Fibroblast of lung (primary cell): ENCODE measurements around the gene SCRN2. TPM values are rescaled to one million over a fixed set of nuclear protein-coding genes. Genes with fewer than 3 reads are reported as not detected.

ENCODE experiments used
- DNase-seq, 2 donors: peaks; one replicate each; pipeline versions ENCODE4 v3.0.0 to v3.0.0-alpha.2; 2010; ENCODE audit warnings: low read depth in 2 of 2
- H2AFZ ChIP-seq: 2 replicates; pipeline ENCODE4 v1.5.1; 2012; ENCODE audit warnings: low read length, control low read depth, inconsistent platforms
- H3K27ac ChIP-seq: 2 replicates; pipeline ENCODE4 v1.5.1; 2011; ENCODE audit warnings: low read length, control low read depth; ENCODE audit not compliant: insufficient read depth
- H3K27me3 ChIP-seq: 2 replicates; pipeline ENCODE4 v1.5.1; 2011; ENCODE audit warnings: mild to moderate bottlenecking, low read length; ENCODE audit not compliant: control insufficient read depth, insufficient read depth
- H3K36me3 ChIP-seq: 2 replicates; pipeline ENCODE4 v1.5.1; 2011; ENCODE audit warnings: low read length; ENCODE audit not compliant: control insufficient read depth, insufficient read depth
- H3K4me1 ChIP-seq: 2 replicates; pipeline ENCODE4 v1.5.1; 2011; ENCODE audit warnings: low read length; ENCODE audit not compliant: control insufficient read depth, insufficient read depth; ENCODE audit errors: extremely low read depth
- H3K4me2 ChIP-seq: 2 replicates; pipeline ENCODE4 v1.5.1; 2011; ENCODE audit warnings: low read length, control low read depth; ENCODE audit not compliant: insufficient read depth; ENCODE audit errors: extremely low read depth
- H3K4me3 ChIP-seq, 4 experiments: fragments of 200-600 bp in 1 of 4; sonication (generic) in 1 of 4; replicated peaks in 1 of 4; 2 replicates each; pipeline ENCODE4 v1.5.1; 2011 to 2016; ENCODE audit warnings: low read length in 4 of 4, low read depth in 3 of 4, mild to moderate bottlenecking in 3 of 4, control low read depth in 2 of 4, inconsistent platforms in 1 of 4, mixed read lengths in 1 of 4; ENCODE audit not compliant: insufficient read depth in 1 of 4; ENCODE audit errors: control extremely low read depth in 1 of 4
- H3K79me2 ChIP-seq: 2 replicates; pipeline ENCODE4 v1.5.1; 2012; ENCODE audit warnings: mild to moderate bottlenecking, low read length, inconsistent platforms; ENCODE audit not compliant: control insufficient read depth, insufficient read depth
- H3K9ac ChIP-seq: 2 replicates; pipeline ENCODE4 v1.5.1; 2011; ENCODE audit warnings: mild to moderate bottlenecking, low read length, control low read depth; ENCODE audit not compliant: insufficient read depth
- H3K9me3 ChIP-seq: 2 replicates; pipeline ENCODE4 v1.5.1; 2012; ENCODE audit warnings: low read depth, low read length; ENCODE audit not compliant: control insufficient read depth, insufficient read depth
- H4K20me1 ChIP-seq: 2 replicates; pipeline ENCODE4 v1.5.1; 2011; ENCODE audit warnings: low read length; ENCODE audit not compliant: control insufficient read depth, insufficient read depth; ENCODE audit errors: extremely low read depth
- EZH2 ChIP-seq: IDR thresholded peaks from 2 replicates; pipeline ENCODE4 v1.5.1; 2012; ENCODE audit warnings: low read length, control low read depth, mild to moderate bottlenecking; ENCODE audit errors: missing control alignments
- polyA plus RNA-seq, 2 donors: library from polyadenylated mRNA; depleted of rRNA in 1 of 2; stranded (reverse) in 1 of 2; unstranded in 1 of 2; fragments of >200 nt; gene quantifications; 2 replicates each; pipeline ENCODE4 v1.2.1, GENCODE V29; 2011 to 2012; ENCODE audit warnings: missing spikeins in 1 of 2
- total RNA-seq: library from RNA; depleted of rRNA; stranded (reverse); fragments of >200 nt; gene quantifications from 2 replicates; pipeline ENCODE4 v1.2.1, GENCODE V29; 2014
- TF ChIP-seq, protein P1 (sequence below), 2 donors: IDR thresholded peaks in 1 of 2; conservative IDR thresholded peaks in 1 of 2; 1 replicate in 1 of 2; 2 replicates in 1 of 2; pipeline ENCODE4 v1.5.1; 2011 to 2012; ENCODE audit warnings: low read length in 2 of 2, control low read depth in 1 of 2, inconsistent platforms in 1 of 2, low read depth in 1 of 2, mild to moderate bottlenecking in 1 of 2

The SCRN2 gene
- total and polyA plus RNA-seq, 2 donors (not counting 1 experiment from before 2014, with no cell fraction given): 10.6 to 40.8 TPM

DNA sequence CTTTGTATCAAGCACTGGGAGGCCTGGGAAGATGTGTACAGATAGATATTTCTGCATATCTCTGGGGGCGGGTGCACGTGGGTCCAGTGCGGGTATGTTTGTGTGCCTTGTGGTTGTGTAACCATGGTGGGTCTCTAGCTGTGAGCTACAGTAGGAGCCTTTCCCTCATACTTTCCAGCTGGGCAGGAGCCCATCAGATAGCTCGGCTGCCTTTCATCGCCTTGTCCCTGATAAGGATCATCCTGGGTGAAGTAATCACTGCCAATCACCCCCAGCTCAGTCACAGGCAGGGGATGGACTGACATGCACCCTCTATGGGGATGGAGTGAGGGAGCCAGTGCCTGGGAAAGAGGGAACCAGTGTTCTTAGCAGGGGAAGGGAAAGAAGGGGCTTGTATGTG, 3.2 kb upstream of the SCRN2 start:
- Histone ChIP-seq H3K27ac (no peak overlapping the region), H3K27me3 (peaks cover 39% of the 10 kb centered on the region), H3K4me3 (no peak overlapping the region), H3K9ac (no peak overlapping the region), H3K36me3 (no peaks in the 10 kb centered on the region), H3K4me1 (peaks cover 7% of the 10 kb centered on the region), H2AFZ (no peak overlapping the region), H3K9me3 (no peaks in the 10 kb centered on the region), H3K4me2 (no peak overlapping the region), H3K79me2 (no peaks in the 10 kb centered on the region), H4K20me1 (no peaks in the 10 kb centered on the region)
- peak in 1 of 2 donors; percentile 63 for DNase-seq
- TF ChIP-seq, protein P1, sequence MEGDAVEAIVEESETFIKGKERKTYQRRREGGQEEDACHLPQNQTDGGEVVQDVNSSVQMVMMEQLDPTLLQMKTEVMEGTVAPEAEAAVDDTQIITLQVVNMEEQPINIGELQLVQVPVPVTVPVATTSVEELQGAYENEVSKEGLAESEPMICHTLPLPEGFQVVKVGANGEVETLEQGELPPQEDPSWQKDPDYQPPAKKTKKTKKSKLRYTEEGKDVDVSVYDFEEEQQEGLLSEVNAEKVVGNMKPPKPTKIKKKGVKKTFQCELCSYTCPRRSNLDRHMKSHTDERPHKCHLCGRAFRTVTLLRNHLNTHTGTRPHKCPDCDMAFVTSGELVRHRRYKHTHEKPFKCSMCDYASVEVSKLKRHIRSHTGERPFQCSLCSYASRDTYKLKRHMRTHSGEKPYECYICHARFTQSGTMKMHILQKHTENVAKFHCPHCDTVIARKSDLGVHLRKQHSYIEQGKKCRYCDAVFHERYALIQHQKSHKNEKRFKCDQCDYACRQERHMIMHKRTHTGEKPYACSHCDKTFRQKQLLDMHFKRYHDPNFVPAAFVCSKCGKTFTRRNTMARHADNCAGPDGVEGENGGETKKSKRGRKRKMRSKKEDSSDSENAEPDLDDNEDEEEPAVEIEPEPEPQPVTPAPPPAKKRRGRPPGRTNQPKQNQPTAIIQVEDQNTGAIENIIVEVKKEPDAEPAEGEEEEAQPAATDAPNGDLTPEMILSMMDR (conservative IDR thresholded peaks at IDR 0.05 in 1 of 2, IDR thresholded peaks at IDR 0.05 in 1 of 2; ENCODE audit: low read depth in 1 of 2, low read length in 2 of 2): peak in 1 of 2 donors; percentile 1
- no peak for TF ChIP-seq EZH2

DNA sequence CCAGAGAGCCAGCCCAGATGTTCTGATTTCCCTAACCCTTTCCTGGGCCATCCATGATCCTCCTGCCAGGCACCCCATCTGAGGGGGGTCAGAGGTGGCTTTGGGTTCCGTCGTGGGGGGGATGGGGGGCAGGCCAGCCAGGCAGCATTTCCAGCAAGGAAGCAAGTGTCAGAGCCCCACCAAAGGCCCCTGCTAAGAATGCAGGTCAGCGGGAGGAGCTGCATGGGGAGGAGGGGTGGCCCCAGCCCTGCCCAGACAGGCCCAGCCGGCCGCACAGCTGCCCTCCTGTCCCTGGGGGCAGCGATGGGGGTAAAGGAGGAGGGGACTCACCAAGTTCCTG, 2.3 kb upstream of the SCRN2 start:
- no peaks in the 10 kb centered on the region for H3K9me3 ChIP-seq
- no peaks in the 10 kb centered on the region for H3K36me3 ChIP-seq
- H4K20me1 ChIP-seq: no peaks in the 10 kb centered on the region
- H3K4me2 ChIP-seq: no peak overlapping the region
- TF ChIP-seq, protein P1 (conservative IDR thresholded peaks at IDR 0.05 in 1 of 2, IDR thresholded peaks at IDR 0.05 in 1 of 2; ENCODE audit: low read depth in 1 of 2, low read length in 2 of 2): no peak
- no peak for TF ChIP-seq EZH2
- H3K4me1 ChIP-seq: peaks cover 7% of the 10 kb centered on the region
- H3K27me3 ChIP-seq: peaks cover 36% of the 10 kb centered on the region
- H3K27ac ChIP-seq: no peak overlapping the region
- H3K9ac ChIP-seq: no peak overlapping the region
- no peak overlapping the region for H2AFZ ChIP-seq
- no peaks in the 10 kb centered on the region for H3K79me2 ChIP-seq
- H3K4me3 ChIP-seq: no peak overlapping the region
- DNase-seq: no peak

DNA sequence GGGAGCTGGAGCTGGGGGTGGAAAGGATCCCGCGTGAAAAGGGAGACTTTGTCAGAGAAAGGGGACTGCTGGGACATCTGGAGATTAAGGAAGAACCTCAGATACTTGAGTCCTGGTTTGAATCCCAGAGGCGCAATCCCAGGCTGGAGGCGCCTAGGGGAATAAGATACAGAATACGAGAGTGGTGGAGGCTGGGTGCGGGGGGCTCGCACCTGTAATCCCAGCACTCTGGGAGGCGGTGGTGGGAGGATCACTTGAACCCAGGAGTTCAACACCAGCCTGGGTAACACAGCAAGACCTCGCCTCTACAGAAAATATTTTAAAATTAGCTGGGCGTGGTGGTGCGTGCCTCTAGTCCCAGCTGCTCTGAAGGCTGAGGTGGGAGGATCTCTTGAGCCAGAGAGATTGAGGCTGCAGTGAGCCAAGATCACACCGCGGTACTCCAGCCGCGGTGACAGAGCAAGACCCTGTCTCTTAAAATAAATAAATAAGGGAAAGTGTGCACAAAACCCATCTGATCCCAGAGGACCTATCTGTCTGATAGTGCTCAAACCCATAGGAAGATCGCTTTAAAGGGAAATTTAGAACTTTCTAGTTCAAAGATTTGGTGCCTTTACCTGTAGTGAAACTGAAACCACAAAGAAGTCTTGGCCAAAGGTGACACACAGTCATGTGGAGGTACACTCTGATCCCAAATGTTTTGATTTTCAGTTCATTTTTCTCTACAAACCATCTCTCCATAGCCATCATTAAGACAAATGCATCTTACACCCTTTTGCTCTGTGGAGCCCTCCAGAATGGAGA, 617 bp upstream of the SCRN2 start:
- DNase-seq: no peak
- no peaks in the 10 kb centered on the region for H3K36me3 ChIP-seq
- peak overlapping the region; percentile 79 to 92 (median 90) for H3K4me3 ChIP-seq

More for the DNA sequence above, 617 bp upstream of the SCRN2 start:
- TF ChIP-seq, protein P1 (conservative IDR thresholded peaks at IDR 0.05 in 1 of 2, IDR thresholded peaks at IDR 0.05 in 1 of 2; ENCODE audit: low read depth in 1 of 2, low read length in 2 of 2): no peak
- no peak for TF ChIP-seq EZH2
- peaks cover 21% of the 10 kb centered on the region for H3K27me3 ChIP-seq
- H3K4me2 ChIP-seq: peak overlapping the region; percentile 15
- H3K4me1 ChIP-seq: peaks cover 7% of the 10 kb centered on the region
- no peaks in the 10 kb centered on the region for H3K79me2 ChIP-seq
- H3K9me3 ChIP-seq: no peaks in the 10 kb centered on the region
- H4K20me1 ChIP-seq: no peaks in the 10 kb centered on the region
- peak overlapping the region; percentile 97 for H2AFZ ChIP-seq
- H3K27ac ChIP-seq: no peak overlapping the region
- peak overlapping the region; percentile 67 for H3K9ac ChIP-seq
